NCI-H460 (cell line): ENCODE results near the gene ABCA3. TPM values are rescaled to one million over a fixed set of nuclear protein-coding genes. Genes with fewer than 3 reads are reported as not detected.

Experiments used
- DNase-seq: peaks from one replicate; pipeline ENCODE4 v3.0.0-alpha.2; 2016; ENCODE audit warnings: low read depth; ENCODE audit errors: extremely low read depth
- total RNA-seq: library from RNA; depleted of rRNA; stranded (reverse); fragments of >200 nt; shearing (Covaris generic); gene quantifications from 2 replicates; pipeline ENCODE4 v1.2.3, GENCODE V29; 2014

The ABCA3 gene
- total RNA-seq, 1 experiment from 2014 or later = 12.2 TPM

DNA sequence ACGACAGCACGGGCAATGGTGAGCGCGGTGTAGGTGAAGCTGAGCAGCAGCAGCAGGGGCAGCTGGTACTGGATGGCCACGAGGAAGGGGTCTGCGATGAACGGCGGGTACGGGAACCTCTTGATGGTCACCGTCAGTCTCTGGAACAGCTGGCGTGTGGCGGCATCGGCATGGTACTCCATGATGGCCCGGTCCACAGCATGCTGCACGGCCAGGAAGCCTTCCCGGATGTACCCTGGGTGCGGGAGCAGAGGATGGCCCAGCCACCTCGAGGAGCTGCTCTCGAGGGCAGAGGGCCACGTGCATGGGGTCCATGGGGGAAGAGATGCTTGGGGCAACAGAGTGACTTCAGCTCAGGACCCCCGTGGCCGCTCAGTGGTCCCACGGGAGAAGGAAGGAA, 20.9 kb downstream of the ABCA3 start:
- DNase-seq = no peak

GRCh38 chr16:2317231-2318020, 23.1 kb downstream of the ABCA3 start:
- DNase-seq = no peak

DNA sequence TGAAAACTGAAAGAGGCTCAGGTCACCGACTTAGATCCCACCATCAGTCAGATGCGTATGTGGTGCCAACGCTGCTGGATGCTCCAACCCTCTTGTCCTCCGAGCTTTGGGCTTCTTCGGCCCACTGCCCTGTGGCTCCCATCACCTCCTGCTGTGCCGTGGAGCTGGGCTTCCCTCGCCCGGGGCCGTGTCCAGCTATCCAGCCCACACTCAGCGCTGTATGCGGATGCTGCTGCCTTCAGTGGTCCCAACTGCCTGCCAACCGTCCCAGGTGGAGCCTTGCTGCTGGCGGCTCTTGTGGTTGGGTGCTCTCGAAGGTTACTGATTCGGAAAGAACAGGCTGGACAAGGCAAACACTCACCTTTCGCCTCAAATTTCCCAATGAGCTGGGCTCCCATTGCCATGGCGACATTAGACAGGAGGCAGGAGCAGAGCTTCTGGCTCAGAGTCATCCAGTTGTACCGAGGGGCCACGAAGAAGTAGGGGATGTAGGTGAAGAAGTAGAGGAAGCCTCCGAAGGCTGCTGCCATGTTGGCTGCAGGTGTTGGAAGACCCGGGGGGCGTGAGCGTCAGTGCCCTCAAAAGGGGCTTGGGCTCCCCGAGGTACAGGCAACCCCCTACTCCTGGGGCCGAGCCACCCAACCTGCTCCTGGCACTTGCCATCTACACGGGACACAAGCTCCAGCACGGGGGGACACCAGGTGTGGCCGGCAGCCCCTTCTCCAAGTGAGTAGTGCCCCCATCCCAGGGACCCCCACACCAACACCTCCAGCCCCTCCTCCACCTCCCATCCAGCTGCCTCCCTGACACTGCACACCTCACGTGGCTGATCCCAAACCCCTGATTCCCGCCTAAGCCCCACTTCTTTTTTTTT, 32.2 kb downstream of the ABCA3 start:
- DNase-seq = no peak

DNA sequence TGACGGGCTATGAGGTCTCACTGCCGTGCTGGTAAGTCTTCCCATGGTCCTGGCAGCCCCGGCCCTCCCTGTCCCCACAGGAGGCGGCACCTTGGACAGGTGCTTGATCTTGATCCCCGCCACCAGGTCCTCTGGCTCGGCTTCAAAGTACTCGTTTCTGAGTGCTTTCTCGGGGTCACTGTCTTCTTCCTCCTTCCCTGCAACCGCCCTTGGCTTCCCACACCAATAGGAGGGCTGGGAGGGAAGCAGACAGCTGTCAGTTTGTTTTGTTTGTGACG, 40.7 kb downstream of the ABCA3 start:
- DNase-seq = no peak

DNA sequence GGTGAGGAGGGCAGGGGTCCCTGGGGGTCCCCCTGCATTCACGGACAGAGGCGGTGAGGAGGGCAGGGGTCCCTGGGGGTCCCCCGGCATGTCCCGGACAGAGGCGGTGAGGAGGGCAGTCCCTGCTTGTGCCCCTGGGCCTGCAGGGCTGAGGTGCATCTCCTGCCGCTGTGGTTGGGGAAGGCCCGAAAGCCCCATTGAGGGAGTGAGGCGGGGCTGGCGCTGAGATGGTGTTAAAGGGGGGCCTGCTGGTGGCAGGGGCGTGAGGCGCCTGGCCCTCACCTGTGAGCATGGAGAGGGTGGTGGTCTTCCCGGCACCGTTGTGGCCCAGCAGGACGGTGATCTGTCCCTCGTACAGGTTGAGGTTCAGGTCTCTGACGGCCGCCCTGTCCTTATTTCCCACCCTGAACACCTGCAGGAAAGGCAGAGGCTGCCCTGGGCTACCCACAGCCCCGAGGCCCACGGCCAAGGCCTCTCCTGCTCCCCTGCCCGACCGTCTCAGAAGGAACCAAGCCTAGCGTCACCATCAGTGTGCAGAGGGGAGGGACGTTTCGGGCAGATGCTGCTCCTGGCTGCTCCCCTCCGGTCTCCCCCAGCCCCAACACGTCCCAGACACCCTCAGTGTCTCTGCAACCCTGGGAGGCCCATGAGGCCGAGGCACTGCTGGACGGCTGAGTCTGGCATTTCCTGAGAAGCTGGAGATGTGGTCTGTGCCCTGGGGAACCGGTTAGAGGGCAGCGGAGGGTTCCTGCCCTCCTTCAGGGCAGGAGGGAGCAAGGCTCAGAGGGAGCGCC, 41.2 kb downstream of the ABCA3 start:
- DNase-seq = no peak

DNA sequence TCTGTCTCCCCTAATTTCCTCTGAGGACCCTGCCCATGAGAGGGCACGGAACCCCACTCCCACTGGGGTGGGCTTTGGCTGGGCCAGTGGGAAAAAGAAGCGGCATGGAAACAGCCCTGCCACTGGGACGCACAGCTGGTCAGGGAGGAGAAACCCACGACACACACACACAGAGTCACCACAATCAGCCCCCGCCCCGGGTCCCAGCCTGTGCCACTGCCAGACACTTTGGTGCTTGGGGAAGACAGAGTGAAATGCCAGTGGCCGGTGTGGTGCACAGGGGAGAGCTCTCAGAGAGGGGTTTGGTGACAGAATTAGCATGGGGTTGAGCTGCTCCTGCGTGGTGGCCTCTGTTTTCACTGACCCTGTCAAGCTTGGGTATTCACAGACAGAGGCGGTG, 41.9 kb downstream of the ABCA3 start:
- no peak for DNase-seq

DNA sequence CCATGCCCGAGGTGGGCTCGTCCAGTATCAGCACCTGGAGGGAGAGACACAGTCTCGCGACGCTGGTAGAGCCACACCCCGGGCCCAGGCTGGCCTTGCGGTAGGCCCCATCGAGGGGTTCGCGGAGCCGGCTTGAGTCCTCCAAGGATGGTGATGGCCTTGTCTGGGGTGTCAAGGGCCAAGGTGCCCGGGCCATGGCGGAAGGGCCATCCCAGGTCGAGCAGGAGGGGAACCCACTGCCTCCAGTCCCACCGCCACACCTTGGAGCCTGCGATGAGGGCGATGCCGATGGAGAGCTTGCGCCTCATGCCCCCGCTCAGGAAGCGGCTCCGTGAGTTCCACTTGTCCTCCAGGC, 43.0 kb downstream of the ABCA3 start:
- no peak for DNase-seq

DNA sequence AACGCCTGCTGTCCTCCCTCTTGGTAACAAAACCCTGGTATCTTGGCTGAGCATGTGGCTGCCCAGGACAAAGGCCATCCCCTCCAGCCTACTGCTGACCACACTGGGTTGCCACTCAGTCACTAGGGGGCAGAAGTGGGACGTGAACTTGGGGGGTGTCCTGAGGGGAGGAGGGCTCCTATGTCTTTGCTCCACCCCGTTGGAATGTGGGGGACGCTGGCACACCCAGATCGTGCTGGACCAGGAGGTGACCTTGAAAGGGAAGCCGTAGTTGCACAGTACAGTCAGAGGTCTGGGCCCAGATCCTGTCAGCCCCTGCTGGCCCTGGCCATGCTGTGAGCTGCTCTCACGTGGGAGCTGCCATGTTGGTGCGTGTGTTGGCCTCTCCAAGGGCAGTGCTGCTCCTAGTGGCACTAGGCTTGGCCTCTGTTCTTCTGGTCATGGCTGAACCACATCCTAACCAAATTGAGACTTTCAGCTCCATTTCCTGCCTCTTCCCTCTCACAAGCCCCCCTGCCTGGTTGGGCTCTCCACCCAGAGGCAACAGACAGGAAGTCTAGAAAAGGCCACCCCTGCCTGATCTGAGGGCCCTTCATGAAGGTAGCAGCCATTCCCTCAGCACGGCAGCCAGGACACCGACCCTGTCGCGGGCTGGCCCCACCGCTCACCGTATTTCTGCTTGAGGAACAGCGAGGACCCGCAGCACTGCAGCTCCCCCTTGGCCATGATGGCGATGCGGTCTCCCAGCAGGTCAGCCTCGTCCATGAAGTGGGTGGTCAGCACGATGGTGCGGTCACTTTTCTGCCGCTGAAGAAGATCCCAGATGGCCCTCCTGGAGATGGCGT, 43.6 kb downstream of the ABCA3 start:
- DNase-seq = peak; percentile 18

GRCh38 chr16:2295056-2295798, 45.3 kb downstream of the ABCA3 start:
- no peak for DNase-seq

GRCh38 chr16:2292221-2292620, 48.3 kb downstream of the ABCA3 start:
- DNase-seq = no peak

DNA sequence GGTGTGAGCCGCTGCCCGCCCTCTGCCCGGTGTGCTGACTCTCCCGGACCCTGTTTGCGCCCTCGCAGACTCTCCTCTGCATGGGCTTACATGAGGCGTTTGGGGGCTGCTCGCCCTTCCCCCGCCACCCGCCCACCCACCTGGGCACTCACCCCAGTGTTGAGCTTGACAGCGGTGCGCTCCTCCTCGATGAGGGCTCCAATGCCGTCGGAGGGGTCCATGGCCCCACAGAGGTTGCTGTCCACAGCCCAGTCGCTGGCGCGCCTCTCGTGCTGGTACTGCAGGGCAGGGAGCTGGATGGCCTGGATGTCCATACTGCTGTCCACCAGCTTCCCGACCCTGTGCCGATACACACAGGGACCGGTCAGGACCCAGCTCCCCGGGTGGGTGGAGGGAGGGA, 51.2 kb downstream of the ABCA3 start:
- DNase-seq = no peak

GRCh38 chr16:2288726-2289125, 51.8 kb downstream of the ABCA3 start:
- DNase-seq = no peak

GRCh38 chr16:2287916-2288547, 52.5 kb downstream of the ABCA3 start:
- DNase-seq = no peak

DNA sequence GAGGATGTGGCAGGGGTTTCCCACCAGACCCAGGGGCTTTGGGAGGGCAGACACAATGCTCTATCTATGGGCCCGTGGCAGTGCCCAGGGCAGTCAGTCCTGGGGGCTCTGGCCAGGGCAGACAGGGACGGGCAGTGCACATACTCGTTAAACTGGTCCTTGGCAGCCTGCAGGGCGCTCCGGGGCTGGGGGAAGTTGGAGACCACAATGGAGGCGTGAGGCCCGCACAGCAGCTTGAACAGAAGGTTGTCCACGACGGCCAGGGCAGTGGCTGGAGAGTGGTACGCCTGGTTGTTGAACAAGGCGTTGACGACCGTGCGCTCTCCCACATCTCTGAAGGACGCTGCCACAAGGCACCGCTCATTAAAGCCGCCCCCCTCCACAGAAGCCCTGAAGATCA, 54.0 kb downstream of the ABCA3 start:
- DNase-seq = no peak

DNA sequence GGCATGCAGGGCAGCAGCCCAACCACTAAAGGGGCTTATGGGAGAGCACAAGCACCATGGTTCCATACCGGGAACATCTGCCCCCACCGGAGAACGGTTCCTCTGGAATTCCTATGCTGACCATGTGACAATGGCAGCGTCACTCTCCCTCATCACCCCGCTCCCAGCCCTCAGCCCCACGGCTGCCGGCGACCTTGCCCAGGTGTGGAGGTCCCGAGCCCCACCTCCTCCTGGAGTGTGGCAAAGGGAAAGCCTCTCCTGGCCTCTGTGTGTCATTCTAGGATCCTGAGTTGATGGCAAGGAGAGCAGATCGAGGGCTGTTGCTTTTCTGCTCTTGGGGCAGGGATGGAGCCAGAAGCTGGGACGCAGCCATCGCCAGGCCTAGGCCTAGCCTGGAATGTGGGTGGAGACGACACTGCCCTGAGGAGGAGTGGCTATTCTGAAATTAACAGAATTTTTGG, 54.8 kb downstream of the ABCA3 start:
- no peak for DNase-seq

DNA sequence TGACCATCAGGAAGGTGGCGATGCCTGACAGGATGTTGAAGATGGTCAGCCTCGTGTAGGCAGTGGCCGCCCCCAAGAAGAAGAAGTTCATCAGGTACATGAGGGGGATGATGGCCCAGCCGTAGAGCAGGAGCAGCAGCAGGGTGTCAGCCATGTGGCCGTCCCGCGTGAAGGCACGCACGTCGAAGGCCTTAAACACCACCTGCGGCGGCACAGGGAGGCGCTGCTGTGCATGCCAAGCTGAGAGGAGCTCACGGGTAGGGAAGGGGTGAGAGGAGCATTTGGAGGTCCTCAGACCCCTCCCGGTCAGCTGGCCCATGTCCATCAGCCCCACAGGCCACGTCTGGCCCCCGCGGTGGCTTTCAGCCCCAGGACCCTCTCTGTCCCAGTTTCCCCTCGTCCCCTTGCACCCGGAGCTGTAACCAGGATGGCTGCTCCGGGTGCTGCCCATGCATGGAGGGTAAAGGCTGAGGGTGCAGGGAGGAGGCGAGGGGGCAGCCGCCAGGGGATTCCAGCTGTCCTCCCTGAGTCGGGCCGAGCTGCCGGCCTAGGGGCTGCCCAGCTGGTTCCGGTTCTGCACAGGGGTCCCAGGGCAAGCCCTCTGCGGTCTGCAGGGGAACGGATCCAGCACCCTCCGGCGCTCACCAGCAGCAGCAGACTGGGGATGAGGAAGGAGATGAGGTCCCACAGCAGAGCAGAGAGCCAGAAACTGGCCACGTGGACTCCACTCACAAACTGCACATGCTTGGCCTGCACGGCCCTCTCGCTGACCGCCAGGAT, 55.5 kb downstream of the ABCA3 start:
- no peak for DNase-seq

DNA sequence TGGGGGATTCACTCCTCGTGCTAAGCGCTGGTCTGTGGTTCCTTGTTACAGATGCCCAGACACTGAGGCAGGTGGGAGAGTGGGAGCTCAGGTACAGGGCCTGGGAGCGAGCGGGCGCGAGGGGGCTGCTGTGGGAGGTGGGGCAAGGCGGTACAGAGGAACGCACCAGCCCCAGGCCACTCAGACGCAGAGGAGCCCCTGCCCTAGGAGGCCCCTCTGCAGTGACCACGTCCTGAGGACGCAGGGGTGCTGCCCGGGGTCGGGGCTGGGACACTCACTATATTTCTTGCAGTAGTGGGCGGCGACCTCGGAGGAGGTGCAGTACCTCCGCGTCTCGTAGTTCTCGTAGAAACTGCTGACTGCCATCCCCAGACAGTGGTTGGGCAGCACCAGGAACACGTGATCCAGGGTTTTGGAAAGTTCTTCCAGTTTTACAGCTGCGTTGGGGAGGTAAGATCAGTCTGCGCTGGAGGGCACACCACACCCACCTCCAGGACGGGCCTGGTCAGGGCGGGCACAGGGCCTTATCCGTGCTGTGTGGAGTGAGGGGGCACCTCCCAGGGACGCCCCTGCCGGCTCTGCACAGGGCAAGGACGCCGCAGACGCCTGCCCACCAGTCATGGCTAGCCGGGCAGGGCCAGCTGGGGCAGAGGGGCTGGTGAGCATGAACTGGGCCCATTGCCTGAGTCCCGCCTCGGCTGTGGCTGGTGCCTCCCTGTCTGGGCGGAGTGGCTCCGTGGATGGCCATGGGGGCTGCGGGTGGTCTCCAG, 56.3 kb downstream of the ABCA3 start:
- no peak for DNase-seq
